ENCODE results near the gene SLC5A6. TPM values are rescaled to one million over a fixed set of nuclear protein-coding genes. Genes with fewer than 3 reads are reported as not detected.

SLC5A6 gene
- total RNA-seq, 1 donor from 2014 or later: 87.1 TPM

- Mint-ChIP-seq H3K27me3 (peaks cover 2% of the 10 kb centered on the region), H3K4me3 (no peak overlapping the region), H3K36me3 (ENCODE audit: low read depth) (peaks cover 39% of the 10 kb centered on the region), H3K9me3 (no peaks in the 10 kb centered on the region), H3K4me1 (peaks cover 5% of the 10 kb centered on the region), H3K27ac (no peak overlapping the region)
- intact Hi-C loops (cut with micrococcal nuclease): no loop called here
- no peak for DNase-seq
Observed at GRCh38 chr2:27245116-27245515, 33.0 kb upstream of the SLC5A6 start.

GRCh38 chr2:27243391-27244130 is 31.5 kb upstream of the SLC5A6 start:
- H3K27me3 Mint-ChIP-seq: peaks cover 2% of the 10 kb centered on the region
- peaks cover 50% of the 10 kb centered on the region for H3K36me3 Mint-ChIP-seq (ENCODE audit: low read depth)

GRCh38 chr2:27242614-27242951 is 30.5 kb upstream of the SLC5A6 start:
- H3K36me3 Mint-ChIP-seq (ENCODE audit: low read depth): peaks cover 59% of the 10 kb centered on the region
- H3K9me3 Mint-ChIP-seq: no peaks in the 10 kb centered on the region
- intact Hi-C loops (cut with micrococcal nuclease): no loop called here
- no peaks in the 10 kb centered on the region for H3K27me3 Mint-ChIP-seq
- no peak overlapping the region for H3K27ac Mint-ChIP-seq
- no peak overlapping the region for H3K4me3 Mint-ChIP-seq
- DNase-seq: no peak
- peaks cover 5% of the 10 kb centered on the region for H3K4me1 Mint-ChIP-seq

More at GRCh38 chr2:27243391-27244130, 31.5 kb upstream of the SLC5A6 start:
- Mint-ChIP-seq H3K4me3 (no peak overlapping the region), H3K27ac (no peak overlapping the region), H3K9me3 (no peaks in the 10 kb centered on the region), H3K4me1 (peaks cover 5% of the 10 kb centered on the region)
- no peak for DNase-seq
- intact Hi-C loops (cut with micrococcal nuclease): no loop called here

GRCh38 chr2:27241761-27242613 is 29.9 kb upstream of the SLC5A6 start:
- Mint-ChIP-seq H3K4me3 (no peak overlapping the region), H3K27ac (no peak overlapping the region), H3K9me3 (no peaks in the 10 kb centered on the region), H3K4me1 (peaks cover 5% of the 10 kb centered on the region), H3K27me3 (no peaks in the 10 kb centered on the region), H3K36me3 (ENCODE audit: low read depth) (peaks cover 63% of the 10 kb centered on the region)
- no peak for DNase-seq
- intact Hi-C loops (cut with micrococcal nuclease): no loop called here

- Mint-ChIP-seq H3K4me1 (peaks cover 5% of the 10 kb centered on the region), H3K36me3 (ENCODE audit: low read depth) (peaks cover 73% of the 10 kb centered on the region), H3K4me3 (no peak overlapping the region), H3K9me3 (no peaks in the 10 kb centered on the region), H3K27ac (no peak overlapping the region), H3K27me3 (no peaks in the 10 kb centered on the region)
- no peak for DNase-seq
- intact Hi-C loops (cut with micrococcal nuclease): no loop called here
Observed at GRCh38 chr2:27240406-27240805, 28.3 kb upstream of the SLC5A6 start.

GRCh38 chr2:27238976-27239375 is 26.9 kb upstream of the SLC5A6 start:
- no peak for DNase-seq
- no peak overlapping the region for H3K4me3 Mint-ChIP-seq
- no peaks in the 10 kb centered on the region for H3K9me3 Mint-ChIP-seq
- peaks cover 5% of the 10 kb centered on the region for H3K4me1 Mint-ChIP-seq
- intact Hi-C loops (cut with micrococcal nuclease): no loop called here
- H3K27ac Mint-ChIP-seq: no peak overlapping the region
- H3K27me3 Mint-ChIP-seq: no peaks in the 10 kb centered on the region
- H3K36me3 Mint-ChIP-seq (ENCODE audit: low read depth): peaks cover 81% of the 10 kb centered on the region

GRCh38 chr2:27237341-27237945 is 25.4 kb upstream of the SLC5A6 start:
- Mint-ChIP-seq H3K4me1 (peaks cover 5% of the 10 kb centered on the region), H3K9me3 (no peaks in the 10 kb centered on the region), H3K4me3 (no peak overlapping the region), H3K27me3 (no peaks in the 10 kb centered on the region), H3K27ac (no peak overlapping the region), H3K36me3 (ENCODE audit: low read depth) (peaks cover 81% of the 10 kb centered on the region)
- no peak for DNase-seq
- intact Hi-C loops (cut with micrococcal nuclease): no loop called here

GRCh38 chr2:27236626-27237025 is 24.6 kb upstream of the SLC5A6 start:
- Mint-ChIP-seq H3K27ac (no peak overlapping the region), H3K4me3 (no peak overlapping the region), H3K9me3 (no peaks in the 10 kb centered on the region), H3K36me3 (ENCODE audit: low read depth) (peaks cover 83% of the 10 kb centered on the region), H3K27me3 (no peaks in the 10 kb centered on the region), H3K4me1 (peaks cover 5% of the 10 kb centered on the region)
- intact Hi-C loops (cut with micrococcal nuclease): no loop called here
- no peak for DNase-seq

GRCh38 chr2:27236136-27236535 is 24.1 kb upstream of the SLC5A6 start:
- Mint-ChIP-seq H3K4me3 (no peak overlapping the region), H3K27me3 (no peaks in the 10 kb centered on the region), H3K9me3 (no peaks in the 10 kb centered on the region), H3K4me1 (peaks cover under 1% of the 10 kb centered on the region), H3K36me3 (ENCODE audit: low read depth) (peaks cover 83% of the 10 kb centered on the region), H3K27ac (no peak overlapping the region)
- intact Hi-C loops (cut with micrococcal nuclease): no loop called here
- no peak for DNase-seq

- H3K4me1 Mint-ChIP-seq: no peaks in the 10 kb centered on the region
- H3K27me3 Mint-ChIP-seq: no peaks in the 10 kb centered on the region
- H3K27ac Mint-ChIP-seq: no peak overlapping the region
- intact Hi-C loops (cut with micrococcal nuclease): no loop called here
- H3K36me3 Mint-ChIP-seq (ENCODE audit: low read depth): peaks cover 79% of the 10 kb centered on the region
- no peak overlapping the region for H3K4me3 Mint-ChIP-seq
- H3K9me3 Mint-ChIP-seq: no peaks in the 10 kb centered on the region
- no peak for DNase-seq
Observed at GRCh38 chr2:27233341-27233740, 21.3 kb upstream of the SLC5A6 start.

GRCh38 chr2:27231921-27232320 is 19.9 kb upstream of the SLC5A6 start:
- Mint-ChIP-seq H3K27me3 (no peaks in the 10 kb centered on the region), H3K36me3 (ENCODE audit: low read depth) (peaks cover 79% of the 10 kb centered on the region), H3K27ac (no peak overlapping the region), H3K4me1 (no peaks in the 10 kb centered on the region), H3K9me3 (no peaks in the 10 kb centered on the region), H3K4me3 (no peak overlapping the region)
- no peak for DNase-seq
- intact Hi-C loops (cut with micrococcal nuclease): no loop called here

GRCh38 chr2:27227501-27227900 is 15.4 kb upstream of the SLC5A6 start:
- no peaks in the 10 kb centered on the region for H3K9me3 Mint-ChIP-seq
- no peaks in the 10 kb centered on the region for H3K4me1 Mint-ChIP-seq
- H3K27me3 Mint-ChIP-seq: no peaks in the 10 kb centered on the region
- no peak for DNase-seq
- intact Hi-C loops (cut with micrococcal nuclease): no loop called here
- no peak overlapping the region for H3K27ac Mint-ChIP-seq
- H3K4me3 Mint-ChIP-seq: no peak overlapping the region
- peaks cover 76% of the 10 kb centered on the region for H3K36me3 Mint-ChIP-seq (ENCODE audit: low read depth)

- Mint-ChIP-seq H3K27ac (no peak overlapping the region), H3K4me3 (no peak overlapping the region), H3K36me3 (ENCODE audit: low read depth) (peaks cover 71% of the 10 kb centered on the region), H3K27me3 (no peaks in the 10 kb centered on the region), H3K9me3 (no peaks in the 10 kb centered on the region), H3K4me1 (peaks cover 4% of the 10 kb centered on the region)
- no peak for DNase-seq
- intact Hi-C loops (cut with micrococcal nuclease): no loop called here
Observed at GRCh38 chr2:27225526-27225925, 13.5 kb upstream of the SLC5A6 start.

GRCh38 chr2:27223416-27223815 is 11.3 kb upstream of the SLC5A6 start:
- Mint-ChIP-seq H3K36me3 (ENCODE audit: low read depth) (peaks cover 75% of the 10 kb centered on the region), H3K4me1 (peaks cover 11% of the 10 kb centered on the region), H3K27me3 (no peaks in the 10 kb centered on the region), H3K27ac (no peak overlapping the region), H3K9me3 (no peaks in the 10 kb centered on the region), H3K4me3 (no peak overlapping the region)
- intact Hi-C loops (cut with micrococcal nuclease): no loop called here
- DNase-seq: no peak
